ENCODE data around the gene CR1. TPM values are rescaled to one million over a fixed set of nuclear protein-coding genes. Genes with fewer than 3 reads are reported as not detected.
"Not testable (repeated sequence)": the region's sequence is repeated elsewhere in the genome, so short reads cannot be mapped to it uniquely, and the experiment has no call there.

The CR1 gene
- total RNA-seq, 1 donor from 2014 or later = 0.09 TPM

GRCh38 chr1:207565546-207566468 lies 69.8 kb downstream of the CR1 start:
- Histone ChIP-seq H3K9ac (ENCODE audit: low read length) (no peak overlapping the region), H3K9me3 (ENCODE audit: insufficient read depth, low read depth, low read length) (no peaks in the 10 kb centered on the region), H3K4me2 (ENCODE audit: low read length) (no peak overlapping the region), H3K4me3 (ENCODE audit: insufficient read depth, low read depth, low read length) (no peak overlapping the region), H2AFZ (ENCODE audit: low read depth, low read length) (no peak overlapping the region), H4K20me1 (ENCODE audit: insufficient read depth, low read length) (no peaks in the 10 kb centered on the region), H3K27ac (ENCODE audit: low read depth, low read length) (no peak overlapping the region), H3K27me3 (ENCODE audit: insufficient read depth, low read length) (no peaks in the 10 kb centered on the region), H3K79me2 (ENCODE audit: insufficient read depth, low read length) (no peaks in the 10 kb centered on the region), H3K36me3 (ENCODE audit: insufficient read depth, low read length) (no peaks in the 10 kb centered on the region), H3K4me1 (ENCODE audit: insufficient read depth, low read length) (no peaks in the 10 kb centered on the region)
- H3K4me3 Mint-ChIP-seq (ENCODE audit: unreplicated experiment) = no peak overlapping the region
- no peaks in the 10 kb centered on the region for H3K9me3 Mint-ChIP-seq (ENCODE audit: unreplicated experiment)
- no peaks in the 10 kb centered on the region for H3K4me1 Mint-ChIP-seq (ENCODE audit: low read depth, unreplicated experiment)
- H3K36me3 Mint-ChIP-seq (ENCODE audit: low read depth, unreplicated experiment) = no peaks in the 10 kb centered on the region
- H3K27me3 Mint-ChIP-seq (ENCODE audit: low read depth, unreplicated experiment) = no peaks in the 10 kb centered on the region
- no peak for FAIRE-seq
- DNase-seq (ENCODE audit: low read depth) = no peak
- no peak overlapping the region for H3K27ac Mint-ChIP-seq (ENCODE audit: unreplicated experiment)
- TF ChIP-seq EZH2 (IDR thresholded peaks at IDR 0.05; ENCODE audit: insufficient read depth, low read length) = no peak
- TF ChIP-seq, protein P1, sequence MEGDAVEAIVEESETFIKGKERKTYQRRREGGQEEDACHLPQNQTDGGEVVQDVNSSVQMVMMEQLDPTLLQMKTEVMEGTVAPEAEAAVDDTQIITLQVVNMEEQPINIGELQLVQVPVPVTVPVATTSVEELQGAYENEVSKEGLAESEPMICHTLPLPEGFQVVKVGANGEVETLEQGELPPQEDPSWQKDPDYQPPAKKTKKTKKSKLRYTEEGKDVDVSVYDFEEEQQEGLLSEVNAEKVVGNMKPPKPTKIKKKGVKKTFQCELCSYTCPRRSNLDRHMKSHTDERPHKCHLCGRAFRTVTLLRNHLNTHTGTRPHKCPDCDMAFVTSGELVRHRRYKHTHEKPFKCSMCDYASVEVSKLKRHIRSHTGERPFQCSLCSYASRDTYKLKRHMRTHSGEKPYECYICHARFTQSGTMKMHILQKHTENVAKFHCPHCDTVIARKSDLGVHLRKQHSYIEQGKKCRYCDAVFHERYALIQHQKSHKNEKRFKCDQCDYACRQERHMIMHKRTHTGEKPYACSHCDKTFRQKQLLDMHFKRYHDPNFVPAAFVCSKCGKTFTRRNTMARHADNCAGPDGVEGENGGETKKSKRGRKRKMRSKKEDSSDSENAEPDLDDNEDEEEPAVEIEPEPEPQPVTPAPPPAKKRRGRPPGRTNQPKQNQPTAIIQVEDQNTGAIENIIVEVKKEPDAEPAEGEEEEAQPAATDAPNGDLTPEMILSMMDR (IDR thresholded peaks at IDR 0.05; ENCODE audit: insufficient read depth, low read depth, low read length) = no peak

- not testable (repeated sequence) for H2AFZ ChIP-seq (ENCODE audit: low read depth, low read length); H4K20me1 ChIP-seq (ENCODE audit: insufficient read depth, low read length); H3K27me3 Mint-ChIP-seq (ENCODE audit: low read depth, unreplicated experiment); H3K4me1 Mint-ChIP-seq (ENCODE audit: low read depth, unreplicated experiment); H3K27ac ChIP-seq (ENCODE audit: low read depth, low read length); FAIRE-seq; H3K27ac Mint-ChIP-seq (ENCODE audit: unreplicated experiment); H3K4me3 ChIP-seq (ENCODE audit: insufficient read depth, low read depth, low read length); H3K27me3 ChIP-seq (ENCODE audit: insufficient read depth, low read length); H3K4me3 Mint-ChIP-seq (ENCODE audit: unreplicated experiment); H3K4me2 ChIP-seq (ENCODE audit: low read length); H3K36me3 ChIP-seq (ENCODE audit: insufficient read depth, low read length); H3K9me3 Mint-ChIP-seq (ENCODE audit: unreplicated experiment); H3K9ac ChIP-seq (ENCODE audit: low read length); H3K79me2 ChIP-seq (ENCODE audit: insufficient read depth, low read length); DNase-seq (ENCODE audit: low read depth); H3K36me3 Mint-ChIP-seq (ENCODE audit: low read depth, unreplicated experiment); H3K9me3 ChIP-seq (ENCODE audit: insufficient read depth, low read depth, low read length); H3K4me1 ChIP-seq (ENCODE audit: insufficient read depth, low read length)
Observed at GRCh38 chr1:207571926-207572325, 76.0 kb downstream of the CR1 start.

DNA sequence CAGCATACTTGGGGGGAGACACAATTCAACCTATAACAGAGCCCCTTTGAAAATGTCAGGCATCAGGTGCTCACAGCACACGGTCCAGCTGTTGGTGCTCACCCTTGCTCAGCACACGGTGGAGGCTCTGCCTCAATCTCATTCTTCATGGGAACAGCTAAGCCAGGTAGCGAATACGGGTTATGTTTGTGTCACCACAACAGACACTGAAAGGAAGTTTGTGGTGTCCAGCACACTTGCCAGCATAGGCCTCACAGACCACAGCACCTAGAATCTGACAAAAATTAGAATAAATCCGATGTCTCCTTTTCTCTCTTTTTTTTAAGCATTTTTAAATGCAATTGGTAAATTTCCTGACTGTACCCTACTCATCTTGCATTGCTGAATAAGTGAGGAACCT lies 77.1 kb downstream of the CR1 start:
- H3K36me3 Mint-ChIP-seq (ENCODE audit: low read depth, unreplicated experiment); H3K4me3 Mint-ChIP-seq (ENCODE audit: unreplicated experiment); H3K4me1 Mint-ChIP-seq (ENCODE audit: low read depth, unreplicated experiment); H3K4me1 ChIP-seq (ENCODE audit: insufficient read depth, low read length); H3K36me3 ChIP-seq (ENCODE audit: insufficient read depth, low read length); H4K20me1 ChIP-seq (ENCODE audit: insufficient read depth, low read length); FAIRE-seq; H3K4me3 ChIP-seq (ENCODE audit: insufficient read depth, low read depth, low read length); H3K27ac ChIP-seq (ENCODE audit: low read depth, low read length); H3K9me3 Mint-ChIP-seq (ENCODE audit: unreplicated experiment); H3K9ac ChIP-seq (ENCODE audit: low read length); H3K79me2 ChIP-seq (ENCODE audit: insufficient read depth, low read length); H3K4me2 ChIP-seq (ENCODE audit: low read length); DNase-seq (ENCODE audit: low read depth); H3K27me3 Mint-ChIP-seq (ENCODE audit: low read depth, unreplicated experiment); H3K27me3 ChIP-seq (ENCODE audit: insufficient read depth, low read length); H3K9me3 ChIP-seq (ENCODE audit: insufficient read depth, low read depth, low read length); H2AFZ ChIP-seq (ENCODE audit: low read depth, low read length); H3K27ac Mint-ChIP-seq (ENCODE audit: unreplicated experiment): not testable (repeated sequence)

DNA sequence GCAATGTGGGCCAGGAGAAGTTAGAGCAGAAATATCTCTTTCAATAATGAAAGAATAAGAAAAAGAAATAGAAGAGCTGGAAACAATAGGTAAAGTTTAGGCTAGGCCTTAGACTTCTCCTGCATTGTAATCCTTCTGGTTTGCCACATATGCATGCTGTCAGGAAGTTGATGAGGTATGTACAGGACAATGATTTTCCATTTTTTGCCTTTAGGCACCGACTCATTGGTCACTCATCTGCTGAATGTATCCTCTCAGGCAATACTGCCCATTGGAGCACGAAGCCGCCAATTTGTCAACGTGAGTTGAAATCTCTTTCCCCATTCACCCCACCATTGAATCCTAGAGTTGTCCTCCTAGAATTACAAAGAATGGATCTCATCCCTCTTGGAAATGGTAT lies 79.4 kb downstream of the CR1 start:
- not testable (repeated sequence) for H3K4me1 ChIP-seq (ENCODE audit: insufficient read depth, low read length); H3K4me2 ChIP-seq (ENCODE audit: low read length); H3K79me2 ChIP-seq (ENCODE audit: insufficient read depth, low read length); H3K36me3 ChIP-seq (ENCODE audit: insufficient read depth, low read length); H4K20me1 ChIP-seq (ENCODE audit: insufficient read depth, low read length); H3K9me3 ChIP-seq (ENCODE audit: insufficient read depth, low read depth, low read length); H3K27me3 Mint-ChIP-seq (ENCODE audit: low read depth, unreplicated experiment); H3K27ac Mint-ChIP-seq (ENCODE audit: unreplicated experiment); H3K4me3 ChIP-seq (ENCODE audit: insufficient read depth, low read depth, low read length); H3K36me3 Mint-ChIP-seq (ENCODE audit: low read depth, unreplicated experiment); FAIRE-seq; H2AFZ ChIP-seq (ENCODE audit: low read depth, low read length); DNase-seq (ENCODE audit: low read depth); H3K4me1 Mint-ChIP-seq (ENCODE audit: low read depth, unreplicated experiment); H3K27me3 ChIP-seq (ENCODE audit: insufficient read depth, low read length); H3K9me3 Mint-ChIP-seq (ENCODE audit: unreplicated experiment); H3K27ac ChIP-seq (ENCODE audit: low read depth, low read length); H3K4me3 Mint-ChIP-seq (ENCODE audit: unreplicated experiment); H3K9ac ChIP-seq (ENCODE audit: low read length)
